Smooth muscle cell (in vitro differentiated cells): ENCODE data around the gene CEP95. TPM values are rescaled to one million over a fixed set of nuclear protein-coding genes. Genes with fewer than 3 reads are reported as not detected.

Source experiments
- DNase-seq: peaks from one replicate; lab custom pipeline; 2025; ENCODE audit not compliant: unreplicated experiment; lab: John Stamatoyannopoulos, UW
- H2AFZ ChIP-seq: fragments of 200-600 bp; sonication (generic); 2 replicates; pipeline ENCODE4 v1.6.0; 2016; ENCODE audit warnings: antibody characterized with exemption, low read depth, mild to moderate bottlenecking
- H3F3A ChIP-seq: fragments of 200-600 bp; sonication (generic); 2 replicates; pipeline ENCODE4 v1.6.0; 2017; ENCODE audit warnings: antibody characterized with exemption, low read depth
- H3K27ac ChIP-seq: fragments of 200-600 bp; sonication (generic); 2 replicates; pipeline ENCODE4 v1.5.1; 2016; ENCODE audit warnings: low read depth, mild to moderate bottlenecking
- H3K27me3 ChIP-seq: fragments of 200-600 bp; sonication (generic); 2 replicates; pipeline ENCODE4 v1.6.1; 2016; ENCODE audit warnings: low read depth, mild to moderate bottlenecking
- H3K36me3 ChIP-seq: fragments of 200-600 bp; sonication (generic); 2 replicates; pipeline ENCODE4 v1.5.1; 2016; ENCODE audit warnings: low read depth
- H3K4me1 ChIP-seq: fragments of 200-600 bp; sonication (generic); 2 replicates; pipeline ENCODE4 v1.5.1; 2016; ENCODE audit warnings: low read depth
- H3K4me2 ChIP-seq: fragments of 200-600 bp; sonication (generic); 2 replicates; pipeline ENCODE4 v1.6.0; 2016; ENCODE audit warnings: mild to moderate bottlenecking
- H3K4me3 ChIP-seq: fragments of 200-600 bp; sonication (generic); 2 replicates; pipeline ENCODE4 v1.5.1; 2016; ENCODE audit warnings: mild to moderate bottlenecking
- H3K79me2 ChIP-seq: fragments of 200-600 bp; sonication (generic); 2 replicates; pipeline ENCODE4 v1.6.0; 2016; ENCODE audit warnings: low read depth, mild to moderate bottlenecking
- H3K9ac ChIP-seq: fragments of 200-600 bp; sonication (generic); 2 replicates; pipeline ENCODE4 v1.6.0; 2016; ENCODE audit warnings: low read depth
- H3K9me3 ChIP-seq: fragments of 200-600 bp; sonication (generic); replicated peaks from 2 replicates; pipeline ENCODE4 v1.5.1; 2016; ENCODE audit warnings: low read depth
- H4K20me1 ChIP-seq: fragments of 200-600 bp; sonication (generic); 2 replicates; pipeline ENCODE4 v1.6.0; 2016; ENCODE audit warnings: low read depth
- WGBS: methylation state at CpG from one replicate; pipeline ENCODE4 v1.1.7; 2016; ENCODE audit warnings: low lambda C conversion rate; 5-methylcytosine and 5-hydroxymethylcytosine counted together
- polyA plus RNA-seq: library from polyadenylated mRNA; unstranded; fragments of >200 nt; fragmentation: Nextera tagmentation; extraction: Ambion mirVana; gene quantifications from 2 replicates; pipeline ENCODE4 v1.2.1, GENCODE V29; 2016
- total RNA-seq: library from RNA; depleted of rRNA; stranded (reverse); fragments of >200 nt; gene quantifications from 2 replicates; pipeline ENCODE4 v1.2.3, GENCODE V29; 2014
- TF ChIP-seq, protein P1 (sequence below): fragments of 200-600 bp; sonication (generic); IDR thresholded peaks from 2 replicates; pipeline ENCODE4 v1.5.1; 2017; ENCODE audit warnings: borderline replicate concordance, mild to moderate bottlenecking, antibody characterized with exemption; ENCODE audit not compliant: insufficient read depth, poor library complexity, severe bottlenecking

The CEP95 gene
- total and polyA plus RNA-seq, 2 experiments from 2014 or later = 21.3 to 55.4 TPM

DNA sequence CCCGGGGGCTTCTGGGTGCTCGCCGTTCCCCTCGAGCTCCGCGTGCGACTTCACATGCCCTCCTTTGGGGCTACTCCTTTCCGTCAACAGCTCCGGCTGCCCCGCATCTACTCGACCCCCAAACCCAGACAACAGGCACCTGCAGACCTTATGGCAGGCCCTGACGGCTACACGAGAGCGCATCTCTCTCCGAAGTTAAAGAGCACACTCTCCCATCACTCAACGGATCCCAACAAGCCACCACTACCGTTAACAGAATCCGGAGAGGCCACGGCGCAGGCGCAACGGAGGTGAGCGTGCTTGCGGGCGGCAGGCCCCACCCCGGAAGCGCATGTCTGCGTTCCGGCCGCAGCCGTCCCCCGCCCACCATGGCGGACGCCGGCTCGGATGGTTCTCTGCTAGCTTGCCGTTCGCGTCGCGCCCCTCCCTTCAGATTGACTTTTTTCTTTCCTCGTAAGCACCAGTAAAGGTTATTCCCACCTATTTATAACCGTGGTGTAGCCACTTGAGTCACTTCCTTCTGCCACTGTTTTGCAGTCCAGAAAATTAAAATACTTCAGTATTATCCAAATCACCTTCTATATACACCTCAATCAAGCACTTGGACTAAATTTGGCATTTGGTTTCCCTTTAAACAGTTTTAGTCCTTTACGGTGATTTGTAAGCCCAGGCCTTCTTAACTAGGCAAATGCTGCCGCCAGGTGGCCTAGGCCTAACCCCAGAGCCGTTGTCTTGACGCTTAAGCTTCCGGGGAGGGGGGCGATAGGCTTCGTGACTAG lies 9.8 kb upstream of the CEP95 start, which contains the start of gene POLG2:
Gene POLG2, minus strand, starts transcription at position 269 of the 779 bp plus-strand sequence. Its CDS starts 86 bp downstream, at position 183.
- peaks cover 40% of the 10 kb centered on the region for H3K79me2 ChIP-seq
- TF ChIP-seq, protein P1, sequence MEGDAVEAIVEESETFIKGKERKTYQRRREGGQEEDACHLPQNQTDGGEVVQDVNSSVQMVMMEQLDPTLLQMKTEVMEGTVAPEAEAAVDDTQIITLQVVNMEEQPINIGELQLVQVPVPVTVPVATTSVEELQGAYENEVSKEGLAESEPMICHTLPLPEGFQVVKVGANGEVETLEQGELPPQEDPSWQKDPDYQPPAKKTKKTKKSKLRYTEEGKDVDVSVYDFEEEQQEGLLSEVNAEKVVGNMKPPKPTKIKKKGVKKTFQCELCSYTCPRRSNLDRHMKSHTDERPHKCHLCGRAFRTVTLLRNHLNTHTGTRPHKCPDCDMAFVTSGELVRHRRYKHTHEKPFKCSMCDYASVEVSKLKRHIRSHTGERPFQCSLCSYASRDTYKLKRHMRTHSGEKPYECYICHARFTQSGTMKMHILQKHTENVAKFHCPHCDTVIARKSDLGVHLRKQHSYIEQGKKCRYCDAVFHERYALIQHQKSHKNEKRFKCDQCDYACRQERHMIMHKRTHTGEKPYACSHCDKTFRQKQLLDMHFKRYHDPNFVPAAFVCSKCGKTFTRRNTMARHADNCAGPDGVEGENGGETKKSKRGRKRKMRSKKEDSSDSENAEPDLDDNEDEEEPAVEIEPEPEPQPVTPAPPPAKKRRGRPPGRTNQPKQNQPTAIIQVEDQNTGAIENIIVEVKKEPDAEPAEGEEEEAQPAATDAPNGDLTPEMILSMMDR = peak; percentile 43
- WGBS = 2% methylated on average over 50 of the region's 50 CpGs
- peak; percentile 71 for DNase-seq
- H4K20me1 ChIP-seq = peaks cover 41% of the 10 kb centered on the region
- no peak within 1 kb of the TSS for H2AFZ ChIP-seq
- peaks cover 41% of the 10 kb centered on the region for H3F3A ChIP-seq
- H3K36me3 ChIP-seq = peaks cover 30% of the 10 kb centered on the region
- peak within 1 kb of the TSS; percentile 82 for H3K4me2 ChIP-seq
- H3K9ac ChIP-seq = peak within 1 kb of the TSS; percentile 70
- H3K27me3 ChIP-seq = no peaks in the 10 kb centered on the region
- H3K4me1 ChIP-seq = peaks cover 17% of the 10 kb centered on the region
- H3K9me3 ChIP-seq = no peaks in the 10 kb centered on the region
- peak within 1 kb of the TSS; percentile 54 for H3K4me3 ChIP-seq
- peak within 1 kb of the TSS; percentile 99 for H3K27ac ChIP-seq

DNA sequence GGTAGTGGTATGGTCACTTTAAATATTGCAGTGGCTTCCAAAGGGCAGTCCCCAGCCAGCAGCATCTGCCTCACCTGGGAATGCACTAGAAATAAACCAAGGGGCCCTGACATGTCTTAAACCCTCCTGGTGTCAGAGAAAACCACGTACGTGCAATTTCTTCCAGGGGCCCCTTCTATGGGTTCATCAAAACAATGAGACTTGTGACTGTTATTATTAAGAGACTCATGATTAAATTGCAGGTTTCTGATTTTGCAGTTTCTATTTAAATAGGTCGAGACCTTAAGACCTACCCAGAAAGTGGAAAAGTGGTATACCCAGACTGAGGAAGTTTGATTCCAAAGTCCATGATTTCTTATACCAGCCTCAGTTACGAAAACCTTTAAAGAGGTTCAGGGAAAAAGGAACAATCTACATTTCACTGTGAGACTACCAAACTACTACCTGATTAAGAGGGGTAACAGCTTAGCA lies 9.2 kb upstream of the CEP95 start:
- Histone ChIP-seq H2AFZ (no peak overlapping the region), H3F3A (peaks cover 47% of the 10 kb centered on the region), H3K27ac (peak overlapping the region; percentile 99), H4K20me1 (peaks cover 47% of the 10 kb centered on the region), H3K4me3 (peak overlapping the region; percentile 54), H3K27me3 (no peaks in the 10 kb centered on the region), H3K9me3 (no peaks in the 10 kb centered on the region), H3K36me3 (peaks cover 37% of the 10 kb centered on the region), H3K79me2 (peaks cover 46% of the 10 kb centered on the region), H3K4me1 (peaks cover 20% of the 10 kb centered on the region), H3K4me2 (peak overlapping the region; percentile 82), H3K9ac (peak overlapping the region; percentile 70)
- no peak for DNase-seq
- TF ChIP-seq, protein P1 = peak; percentile 1
- 59% methylated on average over 4 of the region's 4 CpGs for WGBS

DNA sequence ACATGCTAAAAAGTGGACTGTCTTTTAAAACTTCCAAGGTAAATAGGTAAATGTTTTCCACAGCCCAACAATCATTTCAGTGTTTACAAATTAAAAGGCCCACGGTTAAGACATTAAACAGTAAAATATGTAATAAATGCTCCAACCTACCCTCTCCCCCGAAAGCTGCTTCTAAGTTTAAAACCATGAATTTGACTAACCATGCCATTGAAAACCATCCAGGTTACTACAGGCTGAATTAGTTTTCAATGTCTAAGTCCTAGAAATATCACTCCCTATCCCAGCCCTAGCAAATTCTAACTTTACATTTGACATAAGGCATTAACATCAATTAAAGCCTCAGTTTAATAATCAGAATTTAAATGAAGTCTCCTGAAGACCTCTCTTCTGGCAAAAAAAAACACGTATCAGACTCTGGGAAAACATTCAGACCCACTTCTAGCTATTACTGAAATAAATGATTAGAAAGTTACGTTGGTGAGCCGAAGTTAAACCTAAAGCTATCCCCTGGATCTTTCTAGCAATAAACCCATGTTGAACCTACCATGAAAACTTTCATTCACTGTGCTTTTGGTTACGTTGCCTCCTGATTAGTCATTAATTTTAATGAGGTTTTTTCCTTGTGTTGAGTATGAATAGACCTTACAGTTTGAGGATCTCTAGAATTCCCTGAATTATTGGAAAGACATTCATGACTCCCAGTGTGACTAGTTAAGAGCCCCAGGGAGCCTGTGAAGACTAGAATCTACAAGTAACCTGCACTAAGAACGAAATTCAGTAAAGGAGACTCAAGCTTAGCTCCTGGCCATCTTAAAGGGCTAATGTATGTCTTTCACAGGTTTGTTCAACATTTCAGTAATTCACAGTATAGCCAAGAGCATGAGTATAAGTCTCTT lies 8.2 kb upstream of the CEP95 start:
- no peak for DNase-seq
- 87% methylated on average over 7 of the region's 7 CpGs for WGBS
- Histone ChIP-seq H3K9ac (peak overlapping the region; percentile 19), H3K27me3 (no peaks in the 10 kb centered on the region), H3K9me3 (no peaks in the 10 kb centered on the region), H3K36me3 (peaks cover 46% of the 10 kb centered on the region), H3K4me2 (peak overlapping the region; percentile 82), H3F3A (peaks cover 56% of the 10 kb centered on the region), H3K4me3 (no peak overlapping the region), H2AFZ (no peak overlapping the region), H3K27ac (peak overlapping the region; percentile 99), H3K4me1 (peaks cover 26% of the 10 kb centered on the region), H3K79me2 (peaks cover 55% of the 10 kb centered on the region), H4K20me1 (peaks cover 57% of the 10 kb centered on the region)
- TF ChIP-seq, protein P1 = no peak
